H1 (cell line): ENCODE data around the gene KRTAP9-2. TPM values are rescaled to one million over a fixed set of nuclear protein-coding genes. Genes with fewer than 3 reads are reported as not detected.

Experiments used
- BRCA1 ChIP-seq: IDR thresholded peaks from 2 replicates; pipeline ENCODE4 v1.6.1; 2012; ENCODE audit warnings: low read depth, low read length, improper control_type of control experiment
- CHD2 ChIP-seq: IDR thresholded peaks from 2 replicates; pipeline ENCODE4 v1.6.1; 2012; ENCODE audit warnings: low read length, improper control_type of control experiment
- HDAC6 ChIP-seq: IDR thresholded peaks from one replicate; pipeline ENCODE4 v1.7.1; 2012; ENCODE audit warnings: low read depth, mild to moderate bottlenecking, inconsistent platforms, low read length, moderate library complexity
- SP1 ChIP-seq: IDR thresholded peaks from 2 replicates; pipeline ENCODE4 v1.6.1; 2011; ENCODE audit warnings: low read depth, low read length
- SP4 ChIP-seq: IDR thresholded peaks from 2 replicates; pipeline ENCODE4 v1.6.1; 2012; ENCODE audit warnings: low read length, inconsistent platforms
- TBP ChIP-seq: IDR thresholded peaks from 2 replicates; pipeline ENCODE4 v1.6.1; 2011; ENCODE audit warnings: low read depth, low read length, improper control_type of control experiment
- polyA plus RNA-seq, 7 experiments: library from polyadenylated mRNA; depleted of rRNA in 3 of 7; stranded (reverse) in 5 of 7; unstranded in 2 of 7; fragments of >200 nt in 5 of 7; fragments of 200-250 nt in 2 of 7; gene quantifications; 1 replicate in 5 of 7; 2 replicates in 1 of 7; 4 replicates in 1 of 7; pipeline versions ENCODE4 v1.2.1 to v1.2.3, GENCODE V29; 2011 to 2013; ENCODE audit warnings: missing spikeins in 2 of 7, mixed read lengths in 2 of 7
- total RNA-seq: library from RNA; stranded (reverse); fragmentation: NEBNext Ultra II Directional; extraction: Animal tissue kit (Norgen Biotek cat#: 25700); gene quantifications from 2 replicates; pipeline ENCODE4 v1.2.1, GENCODE V29; 2021
- TF ChIP-seq, protein P1 (sequence below), 3 experiments: IDR thresholded peaks; 1 replicate in 2 of 3; 2 replicates in 1 of 3; pipeline versions ENCODE4 v1.5.1 to v1.6.1; 2011; ENCODE audit warnings: low read length in 3 of 3, mild to moderate bottlenecking in 3 of 3, inconsistent platforms in 2 of 3, low read depth in 1 of 3, moderate library complexity in 1 of 3; ENCODE audit not compliant: insufficient read depth in 1 of 3; ENCODE audit errors: control extremely low read depth in 1 of 3
- TF ChIP-seq, protein P2 (sequence below): IDR thresholded peaks from 2 replicates; pipeline ENCODE4 v1.6.1; 2012; ENCODE audit warnings: low read length, inconsistent platforms

Gene KRTAP9-2
- total and polyA plus RNA-seq, 2 of the 8 experiments (the other 6 are each of a cell fraction or from before 2014, with no cell fraction given) = not detected

- TF ChIP-seq, protein P1, sequence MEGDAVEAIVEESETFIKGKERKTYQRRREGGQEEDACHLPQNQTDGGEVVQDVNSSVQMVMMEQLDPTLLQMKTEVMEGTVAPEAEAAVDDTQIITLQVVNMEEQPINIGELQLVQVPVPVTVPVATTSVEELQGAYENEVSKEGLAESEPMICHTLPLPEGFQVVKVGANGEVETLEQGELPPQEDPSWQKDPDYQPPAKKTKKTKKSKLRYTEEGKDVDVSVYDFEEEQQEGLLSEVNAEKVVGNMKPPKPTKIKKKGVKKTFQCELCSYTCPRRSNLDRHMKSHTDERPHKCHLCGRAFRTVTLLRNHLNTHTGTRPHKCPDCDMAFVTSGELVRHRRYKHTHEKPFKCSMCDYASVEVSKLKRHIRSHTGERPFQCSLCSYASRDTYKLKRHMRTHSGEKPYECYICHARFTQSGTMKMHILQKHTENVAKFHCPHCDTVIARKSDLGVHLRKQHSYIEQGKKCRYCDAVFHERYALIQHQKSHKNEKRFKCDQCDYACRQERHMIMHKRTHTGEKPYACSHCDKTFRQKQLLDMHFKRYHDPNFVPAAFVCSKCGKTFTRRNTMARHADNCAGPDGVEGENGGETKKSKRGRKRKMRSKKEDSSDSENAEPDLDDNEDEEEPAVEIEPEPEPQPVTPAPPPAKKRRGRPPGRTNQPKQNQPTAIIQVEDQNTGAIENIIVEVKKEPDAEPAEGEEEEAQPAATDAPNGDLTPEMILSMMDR (IDR thresholded peaks at IDR 0.05; ENCODE audit: control extremely low read depth in 1 of 3, insufficient read depth in 1 of 3, low read depth in 1 of 3, low read length in 3 of 3) = no peak
- TF ChIP-seq HDAC6 = no peak
- no peak for TF ChIP-seq BRCA1
- TF ChIP-seq, protein P2, sequence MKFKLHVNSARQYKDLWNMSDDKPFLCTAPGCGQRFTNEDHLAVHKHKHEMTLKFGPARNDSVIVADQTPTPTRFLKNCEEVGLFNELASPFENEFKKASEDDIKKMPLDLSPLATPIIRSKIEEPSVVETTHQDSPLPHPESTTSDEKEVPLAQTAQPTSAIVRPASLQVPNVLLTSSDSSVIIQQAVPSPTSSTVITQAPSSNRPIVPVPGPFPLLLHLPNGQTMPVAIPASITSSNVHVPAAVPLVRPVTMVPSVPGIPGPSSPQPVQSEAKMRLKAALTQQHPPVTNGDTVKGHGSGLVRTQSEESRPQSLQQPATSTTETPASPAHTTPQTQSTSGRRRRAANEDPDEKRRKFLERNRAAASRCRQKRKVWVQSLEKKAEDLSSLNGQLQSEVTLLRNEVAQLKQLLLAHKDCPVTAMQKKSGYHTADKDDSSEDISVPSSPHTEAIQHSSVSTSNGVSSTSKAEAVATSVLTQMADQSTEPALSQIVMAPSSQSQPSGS = no peak
- TF ChIP-seq SP4 = no peak
- TF ChIP-seq SP1 = no peak
- TF ChIP-seq TBP = no peak
- no peak for TF ChIP-seq CHD2
These were observed 29.8 kb downstream of the KRTAP9-2 start (continued) for GRCh38 chr17:41256291-41256685.
